ENCODE results near the gene CDH23. TPM values are rescaled to one million over a fixed set of nuclear protein-coding genes. Genes with fewer than 3 reads are reported as not detected.

CDH23 gene
- total and polyA plus RNA-seq, 8 donors, result 1.8 to 22.8 (median 3.0) TPM

- intact Hi-C loops (cut with DNase I), result no loop called here
- H3K4me1 ChIP-seq, result peaks cover 0 to 4% of the 10 kb centered on the region in 2 donors
- H3K27ac ChIP-seq, result no peak overlapping the region
- no peaks in the 10 kb centered on the region for H3K36me3 ChIP-seq
- DNase-seq (no peak), ATAC-seq (no peak)
- no peaks in the 10 kb centered on the region for H3K9me3 ChIP-seq
- no peak overlapping the region for H3K4me3 ChIP-seq
- no peak for TF ChIP-seq CTCF (IDR thresholded peaks at IDR 0.05)
- no peaks in the 10 kb centered on the region for H3K27me3 ChIP-seq
These were observed 253.7 kb downstream of the CDH23 start for GRCh38 chr10:71650397-71650796.

- Histone ChIP-seq H3K27ac (no peak overlapping the region), H3K4me1 (peaks cover 0 to 4% of the 10 kb centered on the region in 2 donors), H3K9me3 (no peaks in the 10 kb centered on the region), H3K27me3 (no peaks in the 10 kb centered on the region), H3K4me3 (no peak overlapping the region), H3K36me3 (no peaks in the 10 kb centered on the region)
- DNase-seq (no peak), ATAC-seq (no peak)
- intact Hi-C loops (cut with DNase I), result no loop called here
- no peak for TF ChIP-seq CTCF (IDR thresholded peaks at IDR 0.05)
These were observed 254.7 kb downstream of the CDH23 start for GRCh38 chr10:71651428-71651827.

GRCh38 chr10:71651928-71652327 is 255.2 kb downstream of the CDH23 start:
- Histone ChIP-seq H3K4me3 (no peak overlapping the region), H3K4me1 (peaks cover 0 to 4% of the 10 kb centered on the region in 2 donors), H3K27me3 (no peaks in the 10 kb centered on the region), H3K27ac (no peak overlapping the region), H3K36me3 (no peaks in the 10 kb centered on the region), H3K9me3 (no peaks in the 10 kb centered on the region)
- DNase-seq, result no peak
- intact Hi-C loops (cut with DNase I), result no loop called here
- TF ChIP-seq CTCF (IDR thresholded peaks at IDR 0.05), result no peak
- no peak for ATAC-seq

GRCh38 chr10:71653044-71653443 is 256.3 kb downstream of the CDH23 start:
- Histone ChIP-seq H3K4me3 (no peak overlapping the region), H3K36me3 (no peaks in the 10 kb centered on the region), H3K27ac (no peak overlapping the region), H3K9me3 (no peaks in the 10 kb centered on the region), H3K4me1 (peaks cover 0 to 4% of the 10 kb centered on the region in 2 donors), H3K27me3 (no peaks in the 10 kb centered on the region)
- ATAC-seq (no peak), DNase-seq (no peak)
- intact Hi-C loops (cut with DNase I), result no loop called here
- TF ChIP-seq CTCF (IDR thresholded peaks at IDR 0.05), result no peak

- Histone ChIP-seq H3K36me3 (no peaks in the 10 kb centered on the region), H3K4me3 (no peak overlapping the region), H3K9me3 (no peaks in the 10 kb centered on the region), H3K27ac (no peak overlapping the region), H3K27me3 (no peaks in the 10 kb centered on the region), H3K4me1 (no peaks in the 10 kb centered on the region)
- intact Hi-C loops (cut with DNase I), result no loop called here
- DNase-seq (no peak), ATAC-seq (no peak)
- TF ChIP-seq CTCF (IDR thresholded peaks at IDR 0.05), result no peak
These were observed 259.5 kb downstream of the CDH23 start for GRCh38 chr10:71656220-71656619.
